ENCODE measurements around the gene SFMBT1. TPM values are rescaled to one million over a fixed set of nuclear protein-coding genes. Genes with fewer than 3 reads are reported as not detected.

The SFMBT1 gene
- total RNA-seq, 1 donor from 2014 or later, result 17.3 TPM

DNA sequence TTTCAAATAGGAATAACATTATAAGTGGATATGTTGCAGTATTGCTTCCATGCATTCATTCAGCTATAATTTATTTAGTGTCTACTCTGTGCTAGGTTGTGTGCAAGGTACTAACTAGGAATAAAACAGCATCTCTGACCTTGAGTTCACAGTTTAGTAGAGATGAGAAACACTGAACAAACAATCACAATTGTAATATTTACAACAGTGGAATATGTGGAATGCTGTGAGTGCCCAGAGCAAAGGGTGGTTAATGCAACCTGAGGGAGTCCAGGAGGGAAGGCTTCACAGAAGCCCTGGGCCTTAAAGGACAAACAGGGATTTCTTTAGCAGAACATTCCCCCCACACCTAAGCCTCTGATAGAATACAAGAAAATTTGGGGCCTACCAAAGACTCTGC lies 13.3 kb downstream of the SFMBT1 start:
- Histone ChIP-seq H3K27ac (no peak overlapping the region), H3K4me1 (peaks cover 7% of the 10 kb centered on the region), H3K9me3 (no peaks in the 10 kb centered on the region), H3K36me3 (no peaks in the 10 kb centered on the region), H3K27me3 (ENCODE audit: low read depth) (no peaks in the 10 kb centered on the region), H3K4me3 (no peak overlapping the region)
- DNase-seq, result no peak
- TF ChIP-seq, protein P1, sequence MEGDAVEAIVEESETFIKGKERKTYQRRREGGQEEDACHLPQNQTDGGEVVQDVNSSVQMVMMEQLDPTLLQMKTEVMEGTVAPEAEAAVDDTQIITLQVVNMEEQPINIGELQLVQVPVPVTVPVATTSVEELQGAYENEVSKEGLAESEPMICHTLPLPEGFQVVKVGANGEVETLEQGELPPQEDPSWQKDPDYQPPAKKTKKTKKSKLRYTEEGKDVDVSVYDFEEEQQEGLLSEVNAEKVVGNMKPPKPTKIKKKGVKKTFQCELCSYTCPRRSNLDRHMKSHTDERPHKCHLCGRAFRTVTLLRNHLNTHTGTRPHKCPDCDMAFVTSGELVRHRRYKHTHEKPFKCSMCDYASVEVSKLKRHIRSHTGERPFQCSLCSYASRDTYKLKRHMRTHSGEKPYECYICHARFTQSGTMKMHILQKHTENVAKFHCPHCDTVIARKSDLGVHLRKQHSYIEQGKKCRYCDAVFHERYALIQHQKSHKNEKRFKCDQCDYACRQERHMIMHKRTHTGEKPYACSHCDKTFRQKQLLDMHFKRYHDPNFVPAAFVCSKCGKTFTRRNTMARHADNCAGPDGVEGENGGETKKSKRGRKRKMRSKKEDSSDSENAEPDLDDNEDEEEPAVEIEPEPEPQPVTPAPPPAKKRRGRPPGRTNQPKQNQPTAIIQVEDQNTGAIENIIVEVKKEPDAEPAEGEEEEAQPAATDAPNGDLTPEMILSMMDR (IDR thresholded peaks at IDR 0.05), result no peak
- intact Hi-C loops (cut with DNase I), result no loop called here
- no peak for ATAC-seq

DNA sequence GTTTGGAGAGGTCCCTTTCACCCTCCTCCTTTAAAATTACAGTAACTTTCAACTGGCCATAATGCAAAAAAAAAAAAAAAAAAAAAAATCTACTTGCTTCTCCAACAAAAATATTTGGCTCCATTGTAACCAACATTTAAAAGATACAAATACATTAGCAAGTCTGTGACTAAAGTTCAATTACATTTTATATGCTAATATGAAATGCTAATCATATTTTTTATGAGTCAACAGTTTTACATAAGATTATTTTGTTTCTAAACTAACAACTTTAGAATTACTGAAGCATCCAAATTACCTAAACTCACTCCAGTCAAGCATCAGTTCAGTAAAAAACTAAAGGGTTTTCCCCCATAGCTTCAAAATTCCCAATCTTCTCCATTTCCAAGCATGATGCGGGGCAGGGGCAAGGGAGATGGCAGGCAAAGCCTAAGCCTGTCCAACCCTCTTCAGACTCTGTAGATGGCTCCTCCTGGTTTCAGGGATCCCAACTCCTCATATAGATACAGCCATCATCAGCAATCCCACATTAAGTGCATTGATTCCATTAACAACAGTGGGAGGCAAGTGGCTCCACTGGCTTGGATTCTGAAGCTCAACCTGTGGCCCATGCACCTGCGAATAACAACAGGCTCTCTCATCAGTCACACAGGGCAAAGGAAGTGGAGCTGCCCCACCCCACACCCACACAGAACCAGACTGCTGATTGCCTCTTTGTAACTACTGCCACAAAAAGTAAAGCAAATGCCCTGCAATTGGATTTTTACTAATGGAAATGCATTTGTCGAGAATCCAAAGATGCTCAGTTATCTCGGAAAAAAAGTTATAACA lies 15.0 kb downstream of the SFMBT1 start:
- ATAC-seq (no peak), DNase-seq (no peak)
- peaks cover 7% of the 10 kb centered on the region for H3K4me1 ChIP-seq

DNA sequence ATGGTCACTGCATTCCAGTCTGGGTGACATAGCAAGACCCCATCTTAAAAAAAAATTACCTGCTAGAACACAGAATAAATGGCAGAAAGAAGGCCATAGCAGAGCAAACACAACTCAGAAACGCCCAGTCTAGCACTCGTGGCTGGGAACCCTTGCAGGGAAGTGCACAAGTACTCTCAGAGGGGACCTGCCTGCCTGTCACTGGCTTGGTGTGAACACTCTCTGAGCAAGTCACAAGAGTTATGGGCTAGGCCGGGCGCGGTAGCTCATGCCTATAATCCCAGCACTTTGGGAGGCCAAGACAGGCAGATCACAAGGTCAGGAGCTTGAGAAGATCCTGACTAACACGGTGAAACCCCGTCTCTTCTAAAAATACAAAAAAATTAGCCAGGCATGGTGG lies 17.2 kb downstream of the SFMBT1 start:
- H3K9me3 ChIP-seq, result no peaks in the 10 kb centered on the region
- no peak overlapping the region for H3K27ac ChIP-seq
- peaks cover 7% of the 10 kb centered on the region for H3K4me1 ChIP-seq
- intact Hi-C loops (cut with DNase I), result no loop called here
- ATAC-seq (peak in 1 of 2 donors; percentile 51), DNase-seq (no peak)
- TF ChIP-seq, protein P1 (IDR thresholded peaks at IDR 0.05), result no peak
- no peaks in the 10 kb centered on the region for H3K27me3 ChIP-seq (ENCODE audit: low read depth)
- no peaks in the 10 kb centered on the region for H3K36me3 ChIP-seq
- no peak overlapping the region for H3K4me3 ChIP-seq

More for the DNA sequence above, 15.0 kb downstream of the SFMBT1 start:
- no peak overlapping the region for H3K4me3 ChIP-seq
- H3K27me3 ChIP-seq (ENCODE audit: low read depth), result no peaks in the 10 kb centered on the region
- intact Hi-C loops (cut with DNase I), result no loop called here
- no peaks in the 10 kb centered on the region for H3K9me3 ChIP-seq
- H3K27ac ChIP-seq, result no peak overlapping the region
- TF ChIP-seq, protein P1 (IDR thresholded peaks at IDR 0.05), result no peak
- H3K36me3 ChIP-seq, result no peaks in the 10 kb centered on the region

DNA sequence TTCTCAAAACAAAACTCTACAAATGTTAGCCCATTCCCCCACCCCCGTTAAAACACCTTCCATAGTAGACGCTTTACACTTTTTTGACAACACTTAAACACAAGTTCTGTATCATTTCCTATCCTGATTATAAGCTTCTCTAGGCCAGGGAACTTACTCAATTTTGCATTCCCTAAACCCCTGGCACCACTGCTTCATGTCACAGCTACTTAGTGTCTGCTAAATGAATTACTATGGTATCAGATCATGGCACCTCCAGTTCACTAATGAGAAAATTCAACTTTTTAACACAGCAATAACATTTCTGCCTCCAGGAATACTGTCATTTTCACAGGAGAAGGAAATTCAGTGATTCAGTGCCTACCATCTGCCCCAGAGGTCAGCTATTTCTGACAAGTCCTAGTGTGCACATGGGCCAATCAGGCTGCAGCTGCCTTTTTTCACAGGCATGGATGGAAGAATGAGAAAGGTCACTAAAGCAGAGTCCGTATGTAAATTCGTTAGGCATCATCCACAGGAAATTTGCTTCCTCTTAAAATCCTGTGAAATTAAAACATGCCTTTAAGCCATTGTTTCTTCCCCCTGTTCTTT lies 18.5 kb downstream of the SFMBT1 start:
- ATAC-seq (no peak), DNase-seq (no peak)
- peaks cover 7% of the 10 kb centered on the region for H3K4me1 ChIP-seq
- no peak overlapping the region for H3K4me3 ChIP-seq
- H3K27ac ChIP-seq, result no peak overlapping the region
- no peaks in the 10 kb centered on the region for H3K27me3 ChIP-seq (ENCODE audit: low read depth)
- TF ChIP-seq, protein P1 (IDR thresholded peaks at IDR 0.05), result no peak
- intact Hi-C loops (cut with DNase I), result no loop called here
- H3K9me3 ChIP-seq, result no peaks in the 10 kb centered on the region
- no peaks in the 10 kb centered on the region for H3K36me3 ChIP-seq

DNA sequence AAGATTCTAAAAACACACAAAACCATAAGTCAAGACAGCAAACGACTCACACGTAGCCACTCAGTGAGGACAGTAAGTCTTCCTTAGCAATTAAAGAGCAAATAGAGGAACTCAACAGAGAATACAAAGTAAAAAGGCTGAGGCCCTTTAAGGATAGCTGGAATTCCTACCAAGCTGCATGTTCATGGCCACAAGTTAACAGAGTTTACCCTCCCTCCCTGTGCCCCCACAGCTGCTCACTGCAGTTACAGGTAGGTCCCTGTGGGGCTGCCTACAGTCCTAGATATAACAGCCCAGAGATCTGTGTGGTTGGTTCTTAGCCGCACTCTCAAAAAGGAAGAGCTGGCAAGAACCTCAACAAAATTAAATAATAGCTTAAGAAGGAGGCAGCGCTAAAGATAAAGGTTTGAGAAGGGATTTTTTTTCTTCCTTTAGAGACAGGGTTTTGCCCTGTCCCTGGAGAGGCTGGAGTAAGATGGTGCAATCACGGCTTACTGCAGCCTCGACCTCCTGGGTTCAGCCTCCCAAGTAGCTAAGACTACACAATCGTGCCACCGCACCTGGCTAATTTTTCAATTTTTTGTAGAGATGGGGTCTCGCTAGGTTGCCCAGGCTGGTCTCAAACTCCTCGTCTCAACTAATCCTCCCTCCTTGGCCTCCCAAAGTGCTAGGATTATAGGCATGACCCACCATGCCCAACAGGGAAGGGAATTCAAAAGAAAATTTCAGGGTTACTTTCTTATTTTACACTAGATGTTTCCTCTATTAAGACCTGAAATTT lies 19.3 kb downstream of the SFMBT1 start:
- ATAC-seq, result no peak
- intact Hi-C loops (cut with DNase I), result no loop called here
- H3K36me3 ChIP-seq, result no peaks in the 10 kb centered on the region
- no peaks in the 10 kb centered on the region for H3K9me3 ChIP-seq
- H3K27me3 ChIP-seq (ENCODE audit: low read depth), result no peaks in the 10 kb centered on the region
- TF ChIP-seq, protein P1 (IDR thresholded peaks at IDR 0.05), result no peak
- H3K4me1 ChIP-seq, result peaks cover 7% of the 10 kb centered on the region
- H3K27ac ChIP-seq, result no peak overlapping the region
- H3K4me3 ChIP-seq, result no peak overlapping the region
- no peak for DNase-seq

Measured in lower lobe of right lung (tissue), 2 donors.